Activated CD8-positive, alpha-beta T cell treated with anti-CD3 and anti-CD28 coated beads for 36 hours (primary cell): ENCODE results near the gene GPR108. TPM values are rescaled to one million over a fixed set of nuclear protein-coding genes. Genes with fewer than 3 reads are reported as not detected.

Experiments used
- ATAC-seq: fragments of 200-7000 bp; cut with Tn5 transposase; one replicate; pipeline ENCODE4 v1.10.0; 2021; ENCODE audit warnings: mild to moderate bottlenecking, moderate library complexity
- CTCF ChIA-PET: fragments of 350-600 bp; sonication (Branson Sonifier 250); formaldehyde crosslinking; loops from one replicate; lab custom pipeline; 2021; ENCODE audit warnings: antibody characterized with exemption; lab: Charles Lee
- POLR2A ChIA-PET: fragments of 350-600 bp; sonication (Branson Sonifier 250); formaldehyde crosslinking; loops from one replicate; lab custom pipeline; 2021; ENCODE audit warnings: antibody characterized with exemption; lab: Charles Lee
- DNase-seq: peaks from one replicate; pipeline ENCODE4 v3.0.0-alpha.2; 2020
- H3K27ac Mint-ChIP-seq: one replicate; pipeline ENCODE4 v1.8.0; 2021; ENCODE audit warnings: mild to moderate bottlenecking, mixed read lengths
- H3K27me3 Mint-ChIP-seq: one replicate; pipeline ENCODE4 v1.8.0; 2021; ENCODE audit warnings: mixed read lengths
- H3K36me3 Mint-ChIP-seq: one replicate; pipeline ENCODE4 v1.8.0; 2021; ENCODE audit warnings: low read depth, mixed read lengths
- H3K4me1 Mint-ChIP-seq: one replicate; pipeline ENCODE4 v1.8.0; 2021; ENCODE audit warnings: low read depth, mixed read lengths
- H3K4me3 Mint-ChIP-seq: one replicate; pipeline ENCODE4 v1.8.0; 2021; ENCODE audit warnings: mild to moderate bottlenecking, moderate library complexity, mixed read lengths
- H3K9me3 Mint-ChIP-seq: one replicate; pipeline ENCODE4 v1.8.0; 2021; ENCODE audit warnings: mixed read lengths
- CTCF ChIP-seq: fragments of 200-600 bp; IDR thresholded peaks from one replicate; pipeline ENCODE4 v1.8.0; 2022; ENCODE audit warnings: antibody characterized with exemption, mild to moderate bottlenecking
- intact Hi-C: fragments of 100-400 bp; cut with micrococcal nuclease; formaldehyde crosslinking; loops from one replicate; pipeline ENCODE4 v1.10.0; 2022
- total RNA-seq, 2 experiments: library from RNA; stranded (reverse); gene quantifications; one replicate each; pipeline ENCODE4 v1.2.3, GENCODE V29; 2021

Gene GPR108
- total RNA-seq, 2 experiments from 2014 or later: 58.2 to 64.8 TPM

- Mint-ChIP-seq H3K36me3 (no peaks in the 10 kb centered on the region), H3K4me1 (peaks cover 15% of the 10 kb centered on the region), H3K27me3 (peaks cover 21% of the 10 kb centered on the region), H3K4me3 (no peak overlapping the region), H3K27ac (no peak overlapping the region), H3K9me3 (no peaks in the 10 kb centered on the region)
- DNase-seq: no peak
- intact Hi-C loops: no loop called here
- POLR2A ChIA-PET: no interaction called here
- CTCF ChIA-PET: no interaction called here
- no peak for TF ChIP-seq CTCF
- no peak for ATAC-seq
These were observed 24.4 kb downstream of the GPR108 start for GRCh38 chr19:6712692-6713670.

GRCh38 chr19:6712231-6712630 lies 25.1 kb downstream of the GPR108 start:
- TF ChIP-seq CTCF: no peak
- Mint-ChIP-seq H3K36me3 (no peaks in the 10 kb centered on the region), H3K4me1 (peaks cover 12% of the 10 kb centered on the region), H3K4me3 (no peak overlapping the region), H3K27ac (no peak overlapping the region), H3K9me3 (no peaks in the 10 kb centered on the region), H3K27me3 (peaks cover 21% of the 10 kb centered on the region)
- no peak for ATAC-seq
- ChIA-PET CTCF (no interaction called here), POLR2A (no interaction called here)
- intact Hi-C loops: no loop called here
- no peak for DNase-seq

- Mint-ChIP-seq H3K27me3 (peaks cover 21% of the 10 kb centered on the region), H3K36me3 (no peaks in the 10 kb centered on the region), H3K4me1 (peaks cover 11% of the 10 kb centered on the region), H3K4me3 (no peak overlapping the region), H3K9me3 (no peaks in the 10 kb centered on the region), H3K27ac (no peak overlapping the region)
- ATAC-seq (no peak), DNase-seq (no peak)
- CTCF ChIA-PET: interaction anchor here (1.0 kb wide), 2 partner anchors 31 to 78 kb away, joined by 3 to 4 read pairs; no protein-coding TSS in a partner anchor
- TF ChIP-seq CTCF: no peak
- POLR2A ChIA-PET: no interaction called here
- intact Hi-C loops: no loop called here
These were observed 25.8 kb downstream of the GPR108 start for GRCh38 chr19:6711605-6712004.

DNA sequence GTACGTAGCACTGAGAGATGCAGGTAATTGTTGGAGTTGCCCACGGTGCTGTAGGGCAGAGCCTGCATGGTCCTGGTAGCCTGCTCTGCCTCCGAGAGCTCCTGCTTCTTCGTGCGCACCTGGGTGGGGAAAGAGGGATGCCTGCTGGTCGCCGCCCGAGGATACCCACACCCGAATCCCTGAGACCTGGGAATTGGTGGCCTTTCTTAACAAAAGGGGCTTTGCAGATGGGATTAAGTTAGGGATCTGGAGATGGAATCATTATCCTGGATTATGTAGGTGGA lies 26.4 kb downstream of the GPR108 start:
- no peak overlapping the region for H3K4me3 Mint-ChIP-seq
- CTCF ChIA-PET: interaction anchor here (1.0 kb wide), 2 partner anchors 32 to 77 kb away, joined by 3 to 4 read pairs; no protein-coding TSS in a partner anchor
- H3K27ac Mint-ChIP-seq: no peak overlapping the region
- peaks cover 11% of the 10 kb centered on the region for H3K4me1 Mint-ChIP-seq
- H3K27me3 Mint-ChIP-seq: peaks cover 21% of the 10 kb centered on the region
- no peak for TF ChIP-seq CTCF
- POLR2A ChIA-PET: no interaction called here
- no peaks in the 10 kb centered on the region for H3K36me3 Mint-ChIP-seq
- DNase-seq: no peak
- intact Hi-C loops: no loop called here
- H3K9me3 Mint-ChIP-seq: no peaks in the 10 kb centered on the region
- no peak for ATAC-seq
